ENCODE results near the gene CXCL3. TPM values are rescaled to one million over a fixed set of nuclear protein-coding genes. Genes with fewer than 3 reads are reported as not detected.

Gene CXCL3
- total RNA-seq, 4 donors from 2014 or later, result 1.0 TPM; not detected in 3

- DNase-seq (ENCODE audit: low spot score in 2 of 2), result no peak
- TF ChIP-seq POLR2A (IDR thresholded peaks at IDR 0.05), result no peak
- no peak for TF ChIP-seq POLR2AphosphoS5 (IDR thresholded peaks at IDR 0.05)
- no peak for TF ChIP-seq CTCF (IDR thresholded peaks at IDR 0.05)
- no peak for TF ChIP-seq EP300 (IDR thresholded peaks at IDR 0.05)
- Histone ChIP-seq H3K4me3 (no peak overlapping the region), H3K27me3 (no peaks in the 10 kb centered on the region), H3K9me3 (no peaks in the 10 kb centered on the region), H3K36me3 (no peaks in the 10 kb centered on the region), H3K27ac (no peak overlapping the region), H3K4me1 (no peaks in the 10 kb centered on the region)
- WGBS, result 89% methylated on average over 2 of the region's 2 CpGs
Measured at GRCh38 chr4:74066232-74066631, 27.7 kb upstream of the CXCL3 start.

- TF ChIP-seq POLR2AphosphoS5 (IDR thresholded peaks at IDR 0.05), result no peak
- TF ChIP-seq EP300 (IDR thresholded peaks at IDR 0.05), result no peak
- no peak for TF ChIP-seq POLR2A (IDR thresholded peaks at IDR 0.05)
- no peak for TF ChIP-seq CTCF (IDR thresholded peaks at IDR 0.05)
- Histone ChIP-seq H3K4me3 (no peak overlapping the region), H3K4me1 (no peaks in the 10 kb centered on the region), H3K27ac (no peak overlapping the region), H3K27me3 (no peaks in the 10 kb centered on the region), H3K9me3 (no peaks in the 10 kb centered on the region), H3K36me3 (no peaks in the 10 kb centered on the region)
- no peak for DNase-seq (ENCODE audit: low spot score in 2 of 2)
- WGBS, result 76% methylated on average over 6 of the region's 6 CpGs
Measured at GRCh38 chr4:74065115-74065642, 26.7 kb upstream of the CXCL3 start.

GRCh38 chr4:74063859-74064258 is 25.4 kb upstream of the CXCL3 start:
- no peaks in the 10 kb centered on the region for H3K27me3 ChIP-seq
- no peak overlapping the region for H3K4me3 ChIP-seq
- H3K4me1 ChIP-seq, result no peaks in the 10 kb centered on the region
- H3K27ac ChIP-seq, result no peak overlapping the region
- 88% methylated on average over 1 of the region's 1 CpG for WGBS
- H3K36me3 ChIP-seq, result no peaks in the 10 kb centered on the region
- TF ChIP-seq POLR2AphosphoS5 (IDR thresholded peaks at IDR 0.05) (no peak), EP300 (IDR thresholded peaks at IDR 0.05) (no peak), CTCF (IDR thresholded peaks at IDR 0.05) (no peak), POLR2A (IDR thresholded peaks at IDR 0.05) (no peak)
- H3K9me3 ChIP-seq, result no peaks in the 10 kb centered on the region
- no peak for DNase-seq (ENCODE audit: low spot score in 2 of 2)

GRCh38 chr4:74062953-74063352 is 24.5 kb upstream of the CXCL3 start:
- Histone ChIP-seq H3K9me3 (no peaks in the 10 kb centered on the region), H3K27ac (no peak overlapping the region), H3K36me3 (no peaks in the 10 kb centered on the region), H3K27me3 (no peaks in the 10 kb centered on the region), H3K4me3 (no peak overlapping the region), H3K4me1 (no peaks in the 10 kb centered on the region)
- DNase-seq (ENCODE audit: low spot score in 2 of 2), result no peak
- TF ChIP-seq CTCF (IDR thresholded peaks at IDR 0.05) (no peak), POLR2A (IDR thresholded peaks at IDR 0.05) (no peak)

- Histone ChIP-seq H3K27ac (no peak overlapping the region), H3K4me3 (no peak overlapping the region), H3K4me1 (no peaks in the 10 kb centered on the region), H3K36me3 (no peaks in the 10 kb centered on the region), H3K9me3 (no peaks in the 10 kb centered on the region), H3K27me3 (no peaks in the 10 kb centered on the region)
- no peak for TF ChIP-seq POLR2AphosphoS5 (IDR thresholded peaks at IDR 0.05)
- TF ChIP-seq POLR2A (IDR thresholded peaks at IDR 0.05), result no peak
- no peak for TF ChIP-seq CTCF (IDR thresholded peaks at IDR 0.05)
- no peak for TF ChIP-seq EP300 (IDR thresholded peaks at IDR 0.05)
- DNase-seq (ENCODE audit: low spot score in 2 of 2), result no peak
Measured at GRCh38 chr4:74061430-74061829, 22.9 kb upstream of the CXCL3 start.
